Activated naive CD8-positive, alpha-beta T cell treated with anti-CD3 and anti-CD28 coated beads for 36 hours (primary cell): ENCODE results near the gene GNMT. TPM values are rescaled to one million over a fixed set of nuclear protein-coding genes. Genes with fewer than 3 reads are reported as not detected.

ENCODE experiments used
- DNase-seq: peaks from one replicate; pipeline ENCODE4 v3.0.0; 2021
- H3K27ac Mint-ChIP-seq: one replicate; pipeline ENCODE4 v1.8.0; 2022; ENCODE audit warnings: mild to moderate bottlenecking, moderate library complexity, mixed read lengths
- H3K27me3 Mint-ChIP-seq: one replicate; pipeline ENCODE4 v1.8.0; 2022; ENCODE audit warnings: mild to moderate bottlenecking, mixed read lengths
- H3K36me3 Mint-ChIP-seq: one replicate; pipeline ENCODE4 v1.8.0; 2021; ENCODE audit warnings: mild to moderate bottlenecking, mixed read lengths
- H3K4me1 Mint-ChIP-seq: one replicate; pipeline ENCODE4 v1.8.0; 2021; ENCODE audit warnings: mixed read lengths
- H3K4me3 Mint-ChIP-seq: one replicate; pipeline ENCODE4 v1.8.0; 2022; ENCODE audit warnings: mild to moderate bottlenecking, moderate library complexity, mixed read lengths
- H3K9me3 Mint-ChIP-seq: one replicate; pipeline ENCODE4 v1.8.0; 2022; ENCODE audit warnings: mixed read lengths
- total RNA-seq, 2 experiments: library from RNA; stranded (reverse); gene quantifications; one replicate each; pipeline ENCODE4 v1.2.3, GENCODE V29; 2021

GNMT gene
- total RNA-seq, result under 1 TPM; 0.20 to 0.35 TPM

DNA sequence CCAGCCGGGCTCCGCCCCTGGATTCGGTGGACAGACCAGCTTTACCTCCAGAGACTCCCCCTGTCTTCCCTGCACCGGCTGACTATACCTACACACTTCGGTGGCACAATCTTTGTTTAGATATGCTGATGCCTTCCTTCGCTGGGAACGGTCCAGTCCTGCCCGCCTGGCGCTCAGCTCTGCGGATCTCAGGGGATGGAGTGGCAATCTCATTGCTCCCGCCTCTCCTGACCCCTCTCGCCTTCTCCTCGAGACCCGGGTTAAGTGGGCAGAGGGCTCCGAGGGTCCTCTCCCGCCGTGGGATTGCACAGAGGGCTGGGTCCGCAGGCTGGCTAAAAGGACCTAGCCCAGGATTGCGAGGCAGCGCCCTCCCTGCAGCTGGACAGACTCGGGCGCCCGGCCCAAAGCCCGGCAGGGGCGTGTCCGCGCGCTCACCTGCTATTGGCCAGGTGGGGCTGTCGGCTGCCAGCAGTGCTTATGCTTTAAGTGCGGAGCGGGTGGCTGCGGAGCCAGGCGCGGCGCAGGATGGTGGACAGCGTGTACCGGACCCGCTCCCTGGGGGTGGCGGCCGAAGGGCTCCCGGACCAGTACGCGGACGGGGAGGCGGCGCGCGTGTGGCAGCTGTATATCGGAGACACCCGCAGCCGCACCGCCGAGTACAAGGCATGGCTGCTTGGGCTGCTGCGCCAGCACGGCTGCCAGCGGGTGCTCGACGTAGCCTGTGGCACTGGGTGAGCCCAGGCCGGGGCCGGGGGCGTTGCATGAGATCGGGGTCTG lies at the start of gene GNMT:
Gene GNMT, plus strand, starts transcription at position 512 of the 777 bp plus-strand sequence. Its CDS starts 14 bp downstream, at position 526.
- Mint-ChIP-seq H3K4me1 (peaks cover 8% of the 10 kb centered on the region), H3K27ac (no peak within 1 kb of the TSS), H3K36me3 (peaks cover 9% of the 10 kb centered on the region), H3K27me3 (no peaks in the 10 kb centered on the region), H3K4me3 (peak within 1 kb of the TSS; percentile 68), H3K9me3 (no peaks in the 10 kb centered on the region)
- peak; percentile 48 for DNase-seq

DNA sequence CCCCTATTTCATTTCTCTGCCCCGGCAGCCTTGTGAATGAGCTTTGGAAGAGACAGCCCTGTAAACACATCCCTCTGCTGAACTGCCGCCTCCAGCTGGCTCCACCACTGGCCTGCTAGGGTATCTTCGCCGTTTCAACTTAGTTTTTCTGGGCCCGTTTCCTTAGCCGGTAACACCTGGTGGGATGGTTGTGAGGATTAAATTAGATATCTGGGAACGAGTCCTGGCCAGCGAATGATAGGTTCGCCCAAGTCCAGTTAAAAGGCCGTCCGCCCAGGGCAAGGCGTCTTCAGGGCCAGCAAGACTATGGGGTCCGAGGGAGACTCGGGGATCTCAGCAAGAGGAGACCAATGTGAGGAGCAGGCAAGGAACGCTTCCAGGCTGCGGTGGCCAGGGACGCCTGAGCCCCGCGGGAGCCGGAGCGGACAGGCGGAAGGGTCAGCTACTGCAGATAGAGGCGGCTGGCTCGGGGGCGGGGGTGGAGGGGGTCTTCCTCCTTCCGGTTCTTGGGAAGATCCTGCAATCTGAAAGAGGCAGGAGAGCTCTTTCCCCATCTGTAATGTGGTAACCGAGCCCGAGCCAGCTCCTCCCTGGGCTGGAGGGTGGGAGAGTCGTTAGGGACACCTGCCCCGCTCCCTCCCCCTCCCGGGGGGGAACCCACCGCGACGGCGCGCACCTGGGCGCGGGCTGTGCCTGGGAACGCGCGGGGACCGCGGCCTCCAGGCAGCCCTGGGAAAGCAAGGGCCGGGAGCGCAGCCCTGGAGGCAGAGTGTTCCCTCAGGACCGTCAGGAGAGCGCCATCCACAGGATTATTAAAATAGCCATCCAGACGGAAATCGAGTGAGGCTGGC lies 49.2 kb upstream of the GNMT start:
- Mint-ChIP-seq H3K27ac (no peak overlapping the region), H3K36me3 (no peaks in the 10 kb centered on the region), H3K4me1 (peaks cover 3% of the 10 kb centered on the region), H3K27me3 (peaks cover 23% of the 10 kb centered on the region), H3K9me3 (no peaks in the 10 kb centered on the region), H3K4me3 (peak overlapping the region; percentile 40)
- no peak for DNase-seq

- no peak for DNase-seq
- no peaks in the 10 kb centered on the region for H3K9me3 Mint-ChIP-seq
- peaks cover 23% of the 10 kb centered on the region for H3K27me3 Mint-ChIP-seq
- no peak overlapping the region for H3K27ac Mint-ChIP-seq
- peaks cover 3% of the 10 kb centered on the region for H3K4me1 Mint-ChIP-seq
- no peak overlapping the region for H3K4me3 Mint-ChIP-seq
- no peaks in the 10 kb centered on the region for H3K36me3 Mint-ChIP-seq
Measured at GRCh38 chr6:42914546-42914945, 46.0 kb upstream of the GNMT start.

DNA sequence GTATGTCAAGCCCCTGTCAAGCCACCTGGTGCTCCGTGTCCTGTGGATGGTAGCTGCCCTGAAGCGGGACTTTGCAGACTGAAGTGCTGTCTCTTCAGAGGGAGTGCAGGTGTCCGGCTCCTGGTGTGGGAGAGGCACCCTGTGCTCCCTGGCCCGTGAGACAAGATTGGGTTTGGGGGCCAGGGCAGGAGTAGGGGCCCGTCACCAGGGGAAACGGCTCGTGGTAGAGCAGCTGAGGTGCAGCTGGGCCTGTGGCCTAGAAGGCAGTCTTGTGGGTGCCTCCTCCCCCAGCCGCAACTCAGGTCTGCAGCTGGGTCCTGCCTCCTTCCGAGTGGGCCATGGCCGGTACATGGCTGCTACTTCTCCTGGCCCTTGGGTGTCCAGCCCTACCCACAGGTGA lies 44.8 kb upstream of the GNMT start, which contains the start of gene PTCRA:
Gene PTCRA, plus strand, starts transcription at position 322 of the 400 bp plus-strand sequence. Its CDS starts 17 bp downstream, at position 339.
- H3K27ac Mint-ChIP-seq, result no peak within 1 kb of the TSS

DNA sequence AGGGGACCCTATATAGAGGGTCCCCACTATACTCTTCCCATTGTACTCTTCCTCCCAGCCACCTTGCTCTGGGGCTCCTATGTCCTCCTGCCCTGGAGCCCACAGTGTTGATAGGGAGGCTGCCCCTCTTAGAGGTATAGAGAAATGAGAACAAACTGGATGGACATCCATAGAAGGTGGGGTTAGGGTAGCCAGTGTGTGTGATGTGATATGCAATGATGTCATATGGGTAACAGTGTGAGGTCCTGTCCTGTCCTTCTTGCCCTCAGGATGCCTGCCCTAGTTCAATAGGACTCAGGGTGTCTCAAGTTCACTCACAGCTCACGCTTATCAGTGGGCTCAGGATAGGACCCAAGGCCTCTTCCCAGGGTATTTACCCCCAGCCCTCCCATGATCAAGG lies 44.3 kb upstream of the GNMT start:
- no peak for DNase-seq
- no peaks in the 10 kb centered on the region for H3K36me3 Mint-ChIP-seq
- no peak overlapping the region for H3K27ac Mint-ChIP-seq
- H3K9me3 Mint-ChIP-seq, result no peaks in the 10 kb centered on the region
- H3K4me1 Mint-ChIP-seq, result peaks cover 1% of the 10 kb centered on the region
- H3K4me3 Mint-ChIP-seq, result no peak overlapping the region
- peaks cover 19% of the 10 kb centered on the region for H3K27me3 Mint-ChIP-seq

More for the DNA sequence above, 44.8 kb upstream of the GNMT start, which contains the start of gene PTCRA:
- Mint-ChIP-seq H3K9me3 (no peaks in the 10 kb centered on the region), H3K4me3 (no peak within 1 kb of the TSS), H3K27me3 (peaks cover 23% of the 10 kb centered on the region), H3K36me3 (no peaks in the 10 kb centered on the region), H3K4me1 (peaks cover 3% of the 10 kb centered on the region)
- DNase-seq, result no peak

DNA sequence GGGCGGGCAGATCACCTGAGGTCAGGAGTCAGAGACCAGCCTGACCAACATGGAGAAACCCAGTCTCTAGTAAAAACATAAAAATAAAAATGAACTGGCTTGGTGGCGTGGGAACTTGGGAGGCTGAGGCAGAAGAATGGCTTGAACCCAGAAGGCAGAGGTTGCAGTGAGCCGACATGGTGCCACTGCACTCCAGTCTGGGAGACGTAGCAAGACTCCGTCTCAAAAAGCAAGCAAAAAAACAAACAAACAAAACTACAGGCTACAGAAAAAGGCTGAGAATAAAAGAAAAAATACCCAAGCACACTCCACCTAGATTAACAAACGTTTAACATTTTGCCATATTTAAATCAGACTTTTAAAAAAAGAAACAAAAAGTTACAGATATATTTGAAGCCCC lies 38.8 kb upstream of the GNMT start:
- Mint-ChIP-seq H3K36me3 (no peaks in the 10 kb centered on the region), H3K27ac (no peak overlapping the region), H3K4me3 (no peak overlapping the region), H3K27me3 (no peaks in the 10 kb centered on the region), H3K9me3 (no peaks in the 10 kb centered on the region), H3K4me1 (no peaks in the 10 kb centered on the region)
- DNase-seq, result no peak

GRCh38 chr6:42923666-42924065 lies 36.9 kb upstream of the GNMT start:
- Mint-ChIP-seq H3K9me3 (no peaks in the 10 kb centered on the region), H3K27me3 (no peaks in the 10 kb centered on the region), H3K4me1 (peaks cover 2% of the 10 kb centered on the region), H3K27ac (no peak overlapping the region), H3K36me3 (peaks cover 2% of the 10 kb centered on the region), H3K4me3 (no peak overlapping the region)
- DNase-seq, result no peak

GRCh38 chr6:42925248-42925857 lies 35.2 kb upstream of the GNMT start:
- no peak overlapping the region for H3K4me3 Mint-ChIP-seq
- DNase-seq, result no peak

DNA sequence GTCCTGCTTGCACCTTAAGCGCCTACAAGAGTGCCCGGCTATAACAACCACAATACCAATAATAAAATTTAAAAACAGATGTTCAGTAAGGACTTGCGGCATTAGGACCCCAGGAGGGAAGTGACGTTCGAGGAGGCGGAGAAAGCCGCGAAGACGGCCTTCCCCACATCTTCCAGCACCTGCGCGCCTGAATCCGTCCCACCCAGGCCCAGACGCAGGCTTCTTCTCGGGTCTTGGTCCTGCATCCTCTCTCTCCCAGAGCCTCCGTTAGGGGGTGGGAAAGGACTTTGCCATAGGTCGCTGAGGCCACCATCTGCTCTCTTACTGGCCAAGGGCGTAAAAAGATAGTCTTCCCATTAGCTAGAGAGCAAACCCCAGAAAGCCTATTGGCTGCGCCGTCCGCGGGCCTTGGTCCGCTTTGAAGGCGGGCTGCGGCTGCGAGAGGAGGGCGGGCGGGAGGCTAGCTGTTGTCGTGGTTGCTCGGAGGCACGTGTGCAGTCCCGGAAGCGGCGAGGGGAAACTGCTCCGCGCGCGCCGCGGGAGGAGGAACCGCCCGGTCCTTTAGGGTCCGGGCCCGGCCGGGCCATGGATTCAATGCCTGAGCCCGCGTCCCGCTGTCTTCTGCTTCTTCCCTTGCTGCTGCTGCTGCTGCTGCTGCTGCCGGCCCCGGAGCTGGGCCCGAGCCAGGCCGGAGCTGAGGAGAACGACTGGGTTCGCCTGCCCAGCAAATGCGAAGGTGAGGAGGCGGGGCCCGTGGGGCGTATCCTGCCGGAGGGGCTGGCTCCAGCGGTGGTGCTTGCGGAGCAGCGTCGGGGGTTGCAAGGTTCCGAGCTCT lies 31.4 kb upstream of the GNMT start, which contains the start of gene CNPY3:
Gene CNPY3, plus strand, starts transcription at position 495 of the 835 bp plus-strand sequence. Its CDS starts 91 bp downstream, at position 586.
- H3K36me3 Mint-ChIP-seq, result peaks cover 38% of the 10 kb centered on the region
- peaks cover 35% of the 10 kb centered on the region for H3K4me1 Mint-ChIP-seq
- H3K27ac Mint-ChIP-seq, result peak within 1 kb of the TSS; percentile 92
- H3K9me3 Mint-ChIP-seq, result no peaks in the 10 kb centered on the region
- peak; percentile 97 for DNase-seq
- peak within 1 kb of the TSS; percentile 89 for H3K4me3 Mint-ChIP-seq
- H3K27me3 Mint-ChIP-seq, result no peaks in the 10 kb centered on the region

More at GRCh38 chr6:42925248-42925857, 35.2 kb upstream of the GNMT start:
- Mint-ChIP-seq H3K36me3 (peaks cover 5% of the 10 kb centered on the region), H3K27me3 (no peaks in the 10 kb centered on the region), H3K9me3 (no peaks in the 10 kb centered on the region), H3K4me1 (peaks cover 5% of the 10 kb centered on the region), H3K27ac (peak overlapping the region; percentile 28)

DNA sequence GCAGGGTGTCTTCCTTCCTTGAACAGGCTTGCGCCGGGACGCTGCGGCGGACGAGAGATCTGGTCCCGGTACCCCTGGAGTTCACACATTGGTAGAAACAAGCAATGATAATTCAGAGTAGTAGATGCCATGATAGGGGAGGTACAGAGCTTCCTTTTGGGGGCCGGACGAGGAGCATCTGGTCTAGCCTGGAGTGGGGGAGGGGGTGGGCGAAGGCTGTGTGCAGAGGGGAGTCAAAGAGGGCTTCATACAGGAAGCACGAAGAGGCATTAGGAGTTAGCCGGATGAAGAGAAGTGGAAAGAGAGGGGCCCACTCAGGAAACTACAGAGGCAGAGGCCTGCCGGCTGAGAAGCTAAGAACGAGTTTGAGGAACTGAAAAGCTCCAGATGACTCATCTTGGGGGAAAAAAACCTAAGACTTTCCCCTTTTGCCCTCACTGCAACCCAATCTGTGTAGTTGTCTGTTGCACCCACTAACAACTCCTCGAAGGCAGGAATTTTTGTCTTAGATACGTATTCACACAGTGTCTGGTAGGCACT lies 30.7 kb upstream of the GNMT start:
- Mint-ChIP-seq H3K27ac (peak overlapping the region; percentile 92), H3K4me1 (peaks cover 40% of the 10 kb centered on the region), H3K27me3 (no peaks in the 10 kb centered on the region), H3K9me3 (no peaks in the 10 kb centered on the region), H3K36me3 (peaks cover 41% of the 10 kb centered on the region), H3K4me3 (peak overlapping the region; percentile 89)
- DNase-seq, result peak; percentile 74

GRCh38 chr6:42932412-42932811 lies 28.1 kb upstream of the GNMT start:
- no peaks in the 10 kb centered on the region for H3K27me3 Mint-ChIP-seq
- H3K36me3 Mint-ChIP-seq, result peaks cover 55% of the 10 kb centered on the region
- peaks cover 50% of the 10 kb centered on the region for H3K4me1 Mint-ChIP-seq
- H3K4me3 Mint-ChIP-seq, result peak overlapping the region; percentile 89
- no peak for DNase-seq
- H3K9me3 Mint-ChIP-seq, result no peaks in the 10 kb centered on the region
- peak overlapping the region; percentile 71 for H3K27ac Mint-ChIP-seq

- peaks cover 54% of the 10 kb centered on the region for H3K4me1 Mint-ChIP-seq
- no peaks in the 10 kb centered on the region for H3K27me3 Mint-ChIP-seq
- H3K27ac Mint-ChIP-seq, result peak overlapping the region; percentile 71
- no peak for DNase-seq
- peaks cover 63% of the 10 kb centered on the region for H3K36me3 Mint-ChIP-seq
- no peaks in the 10 kb centered on the region for H3K9me3 Mint-ChIP-seq
- H3K4me3 Mint-ChIP-seq, result peak overlapping the region; percentile 89
Measured at GRCh38 chr6:42933205-42933604, 27.3 kb upstream of the GNMT start.

- no peak for DNase-seq
- H3K27me3 Mint-ChIP-seq, result no peaks in the 10 kb centered on the region
- H3K36me3 Mint-ChIP-seq, result peaks cover 66% of the 10 kb centered on the region
- peaks cover 51% of the 10 kb centered on the region for H3K4me1 Mint-ChIP-seq
- H3K27ac Mint-ChIP-seq, result peak overlapping the region; percentile 63
- H3K9me3 Mint-ChIP-seq, result no peaks in the 10 kb centered on the region
- no peak overlapping the region for H3K4me3 Mint-ChIP-seq
Measured at GRCh38 chr6:42935322-42935721, 25.2 kb upstream of the GNMT start.

DNA sequence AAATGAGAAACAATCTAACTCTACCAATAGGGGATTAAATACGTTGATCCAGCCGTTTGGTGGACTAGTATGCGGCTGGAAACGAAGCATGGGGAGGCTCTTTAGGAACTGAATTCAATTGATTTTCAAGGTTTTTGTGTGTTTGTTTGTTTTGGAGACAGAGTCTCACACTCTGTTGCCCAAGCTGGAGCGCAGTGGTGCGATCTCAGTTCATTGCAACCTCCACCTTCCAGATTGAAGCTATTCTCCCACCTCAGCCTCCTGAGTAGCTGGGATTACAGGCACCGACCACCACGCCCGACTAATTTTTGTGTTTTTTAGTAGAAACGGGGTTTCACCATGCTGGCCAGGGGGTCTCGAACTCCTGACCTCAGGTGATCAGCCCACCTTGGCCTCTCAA lies 24.2 kb upstream of the GNMT start:
- H3K9me3 Mint-ChIP-seq, result no peaks in the 10 kb centered on the region
- H3K27ac Mint-ChIP-seq, result peak overlapping the region; percentile 50
- DNase-seq, result no peak
- H3K36me3 Mint-ChIP-seq, result peaks cover 64% of the 10 kb centered on the region
- peaks cover 45% of the 10 kb centered on the region for H3K4me1 Mint-ChIP-seq
- H3K27me3 Mint-ChIP-seq, result no peaks in the 10 kb centered on the region
- no peak overlapping the region for H3K4me3 Mint-ChIP-seq
